Measurements from ENCODE around the gene ZNF763.
"Not testable (repeated sequence)": the region's sequence is repeated elsewhere in the genome, so short reads cannot be mapped to it uniquely, and the experiment has no call there.

Gene ZNF763

DNA sequence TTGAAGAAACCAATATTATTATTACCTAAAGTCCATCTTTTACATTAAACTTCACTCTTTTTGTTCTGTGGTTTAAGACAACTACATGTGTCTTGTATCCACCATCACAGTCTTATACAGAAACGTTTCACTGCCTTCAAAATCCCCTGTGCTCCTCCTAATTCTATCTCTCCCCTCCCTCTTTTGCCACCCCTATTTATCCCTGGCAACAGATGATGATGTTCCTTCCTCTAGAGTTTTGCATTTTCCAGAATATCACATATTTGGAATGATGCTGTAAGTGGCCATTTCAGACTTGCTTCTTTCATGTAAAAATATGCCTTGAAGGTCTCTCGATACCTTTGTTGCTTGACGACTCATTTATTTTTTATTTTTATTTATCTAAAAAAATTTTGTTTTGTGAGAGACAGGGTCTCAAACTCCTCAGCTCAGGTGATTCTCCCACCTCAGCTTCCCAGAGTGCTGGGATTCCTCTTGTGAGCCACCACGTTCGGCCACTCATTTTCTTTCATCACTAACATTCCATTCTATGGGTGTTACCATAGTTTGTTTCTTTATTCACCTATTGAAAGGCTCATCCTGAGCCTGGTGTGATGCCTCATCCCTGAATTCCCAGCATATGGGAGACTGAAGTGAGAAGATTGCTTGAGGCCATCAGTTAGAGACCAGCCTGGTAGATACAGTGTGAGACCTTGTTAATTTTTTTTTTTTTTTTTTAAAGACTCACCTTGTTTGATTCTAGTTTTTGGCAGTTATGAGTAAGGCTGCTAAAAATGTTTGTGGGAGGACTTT is 8.4 kb downstream of the ZNF763 start:
- no peak for DNase-seq (ENCODE audit: low read depth)

DNA sequence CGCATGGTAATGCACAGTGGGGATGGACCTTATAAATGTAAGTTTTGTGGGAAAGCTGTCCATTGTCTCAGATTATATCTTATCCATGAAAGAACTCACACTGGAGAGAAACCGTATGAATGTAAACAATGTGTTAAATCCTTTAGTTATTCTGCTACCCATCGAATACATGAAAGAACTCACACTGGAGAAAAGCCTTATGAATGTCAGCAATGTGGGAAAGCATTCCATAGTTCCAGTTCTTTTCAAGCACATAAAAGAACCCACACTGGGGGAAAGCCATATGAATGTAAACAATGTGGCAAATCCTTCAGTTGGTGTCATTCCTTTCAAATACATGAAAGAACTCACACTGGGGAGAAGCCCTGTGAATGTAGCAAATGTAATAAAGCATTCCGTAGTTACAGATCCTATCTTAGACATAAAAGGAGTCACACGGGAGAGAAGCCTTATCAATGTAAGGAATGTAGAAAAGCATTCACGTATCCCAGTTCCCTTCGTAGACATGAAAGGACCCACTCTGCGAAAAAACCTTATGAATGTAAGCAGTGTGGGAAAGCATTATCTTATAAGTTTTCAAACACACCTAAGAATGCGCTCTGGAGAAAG is 13.8 kb downstream of the ZNF763 start:
- no peak for DNase-seq (ENCODE audit: low read depth)

DNA sequence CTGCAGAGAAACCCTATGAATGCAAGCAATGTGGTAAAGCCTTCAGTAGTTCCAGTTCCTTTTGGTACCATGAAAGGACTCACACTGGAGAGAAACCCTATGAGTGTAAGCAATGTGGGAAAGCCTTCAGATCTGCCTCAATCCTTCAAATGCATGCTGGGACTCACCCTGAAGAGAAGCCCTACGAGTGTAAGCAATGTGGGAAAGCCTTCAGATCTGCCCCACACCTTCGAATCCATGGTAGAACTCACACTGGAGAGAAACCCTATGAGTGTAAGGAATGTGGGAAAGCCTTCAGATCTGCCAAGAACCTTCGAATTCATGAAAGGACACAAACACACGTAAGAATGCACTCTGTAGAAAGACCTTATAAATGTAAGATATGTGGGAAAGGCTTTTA is 14.7 kb downstream of the ZNF763 start:
- no peak for DNase-seq (ENCODE audit: low read depth)

DNA sequence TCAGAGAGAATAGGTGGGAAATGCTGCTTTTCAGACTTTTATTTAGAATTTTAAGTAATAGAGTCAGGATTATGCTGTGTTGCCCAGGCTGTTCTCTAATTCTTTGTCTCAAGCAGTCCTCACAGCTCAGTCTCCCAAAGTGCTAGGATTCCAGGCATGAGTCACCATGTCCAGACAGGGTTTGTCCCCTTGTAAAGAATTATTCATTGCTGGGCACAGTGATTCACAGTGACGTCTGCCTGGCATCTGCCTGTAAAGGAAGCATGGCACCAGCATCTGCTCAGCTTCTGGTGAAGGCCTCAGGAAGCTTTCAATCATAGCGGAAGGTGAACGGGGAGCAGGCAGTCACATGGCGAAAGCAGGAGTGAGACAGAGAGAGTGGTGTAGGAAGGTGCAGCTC is 17.7 kb downstream of the ZNF763 start:
- DNase-seq (ENCODE audit: low read depth), result no peak

DNA sequence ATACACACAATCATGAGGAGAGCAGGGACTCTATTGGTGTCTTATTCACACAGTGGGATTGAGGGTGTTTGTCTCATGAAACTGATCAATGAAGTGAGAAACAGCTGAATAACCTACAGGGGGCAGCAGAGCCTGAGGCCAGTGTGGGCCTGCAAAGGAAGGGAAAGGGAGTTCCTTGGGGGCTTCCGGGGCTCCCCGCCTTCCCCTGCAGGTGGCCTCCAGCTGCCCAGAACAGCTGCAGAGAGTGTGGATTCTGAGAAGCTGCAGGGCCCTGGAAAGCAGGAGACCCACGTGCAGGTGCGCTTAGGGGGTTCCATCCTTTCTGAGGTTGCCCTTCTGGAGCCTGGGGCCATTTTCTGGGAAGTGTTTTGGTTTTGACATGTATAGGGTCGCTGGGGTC is 20.1 kb downstream of the ZNF763 start:
- DNase-seq (ENCODE audit: low read depth), result no peak

DNA sequence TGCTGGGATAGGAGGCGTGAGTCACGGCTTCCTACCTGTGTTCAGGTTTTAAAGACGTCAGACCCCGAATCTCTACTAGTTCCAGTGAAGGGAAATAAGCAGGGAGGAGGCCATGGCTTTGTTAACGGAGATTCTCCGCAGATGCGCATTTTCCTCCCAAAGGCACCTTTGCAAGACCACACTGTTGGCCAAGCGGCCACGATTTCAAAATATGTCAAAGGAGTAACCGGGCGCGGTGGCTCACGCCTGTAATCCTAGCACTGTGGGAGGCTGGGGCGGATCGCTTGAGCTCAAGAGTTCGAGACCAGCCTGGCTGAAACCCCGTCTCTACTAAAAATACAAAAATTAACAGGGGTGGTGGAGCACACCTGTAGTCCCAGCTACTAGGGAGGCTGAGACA is 21.9 kb downstream of the ZNF763 start:
- DNase-seq (ENCODE audit: low read depth), result no peak

DNA sequence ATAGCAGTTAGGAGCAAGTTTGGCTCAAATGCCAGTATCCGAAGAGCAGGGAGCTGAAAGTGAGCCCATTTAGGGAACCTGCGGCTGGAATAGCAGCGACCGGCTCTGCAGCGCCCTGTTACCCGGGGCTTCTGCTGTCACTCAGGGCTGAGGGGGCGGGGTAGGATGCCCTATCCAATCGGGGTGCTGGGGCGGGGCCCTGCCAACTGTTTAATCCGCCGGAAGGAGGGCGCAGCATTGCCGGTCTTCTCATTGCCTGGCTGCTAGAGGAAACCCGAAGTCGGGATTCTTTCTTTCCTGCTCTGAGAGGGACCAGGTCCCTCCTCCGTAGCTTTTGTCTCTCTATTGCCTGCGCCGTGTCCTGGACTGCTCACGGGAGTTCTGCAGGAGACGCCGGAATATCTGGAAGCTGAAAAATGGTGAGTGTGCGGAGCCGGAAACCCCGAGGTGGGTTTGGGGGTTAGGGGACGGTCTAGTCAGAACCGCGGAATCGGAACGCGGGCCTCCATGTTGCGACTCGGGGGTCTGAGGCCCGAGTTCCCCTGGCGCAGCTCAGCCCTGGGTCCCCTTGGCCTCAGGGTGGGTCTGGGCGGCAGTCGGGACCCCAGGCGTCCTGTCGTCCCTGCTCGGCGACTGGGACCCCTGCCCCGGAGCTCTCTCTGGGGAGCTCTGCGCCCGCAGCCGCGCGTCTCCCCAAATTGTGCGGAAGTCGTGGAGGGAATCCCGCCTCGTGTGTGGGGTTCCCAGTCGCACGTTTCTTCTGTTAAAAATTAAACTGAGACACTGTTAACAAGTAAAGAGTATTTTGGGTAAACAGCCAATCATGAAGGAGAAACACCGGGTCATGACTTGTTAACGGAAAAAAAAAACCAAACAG is 22.8 kb downstream of the ZNF763 start:
- DNase-seq (ENCODE audit: low read depth), result peak; percentile 83

DNA sequence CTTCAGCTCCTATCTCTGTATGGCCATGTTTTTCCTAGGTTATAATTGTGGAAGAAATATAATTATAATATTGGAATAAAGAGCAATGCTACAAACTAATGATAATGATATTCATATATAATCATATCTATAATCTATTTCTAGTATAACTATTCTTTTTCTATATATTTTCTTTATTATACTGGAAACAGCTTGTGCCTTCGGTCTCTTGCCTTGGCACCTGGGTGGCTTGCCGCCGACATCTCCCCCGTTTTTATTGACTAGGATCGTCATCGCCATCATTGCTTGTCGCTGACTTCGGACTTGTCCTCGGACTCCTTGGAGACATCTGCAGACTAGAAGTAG is 24.2 kb downstream of the ZNF763 start:
- DNase-seq (ENCODE audit: low read depth), result no peak

DNA sequence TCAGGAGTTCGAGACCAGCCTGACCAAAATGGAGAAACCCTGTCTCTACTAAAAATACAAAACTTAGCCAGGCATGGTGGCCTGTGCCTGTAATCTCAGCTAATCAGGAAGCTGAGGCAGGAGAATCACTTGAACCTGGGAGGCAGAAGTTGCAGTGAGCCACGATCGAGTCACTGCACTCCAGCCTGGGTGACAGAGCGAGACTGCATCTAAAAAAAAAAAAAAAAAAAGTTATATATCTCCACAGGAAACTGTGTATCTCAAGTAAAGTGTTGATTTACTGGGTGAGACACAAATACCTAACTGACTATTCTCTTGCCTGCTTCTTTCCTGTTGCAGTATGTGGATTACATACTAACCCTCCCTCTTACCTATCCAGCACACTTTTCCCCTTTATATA is 27.1 kb downstream of the ZNF763 start:
- DNase-seq (ENCODE audit: low read depth), result not testable (repeated sequence)

DNA sequence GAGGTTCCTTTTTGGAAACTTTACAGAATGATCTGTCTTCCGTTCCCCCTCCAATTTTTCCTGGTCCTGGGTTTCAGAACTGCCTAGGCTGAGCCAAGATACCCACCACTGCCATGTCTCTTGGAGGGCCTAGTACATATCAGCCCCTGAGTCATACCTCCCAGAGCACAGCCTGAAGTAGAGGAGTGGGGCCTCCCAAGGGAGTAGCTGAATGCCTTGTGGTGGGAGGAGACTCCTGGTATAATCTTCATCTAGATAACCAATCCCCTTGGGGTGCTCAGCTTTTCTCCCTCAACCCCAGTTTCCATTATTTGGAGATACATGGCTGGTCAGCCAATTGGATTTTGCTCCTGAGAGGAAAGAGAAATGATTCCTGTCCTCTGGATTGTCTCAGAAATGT is 30.3 kb downstream of the ZNF763 start:
- no peak for DNase-seq (ENCODE audit: low read depth)

DNA sequence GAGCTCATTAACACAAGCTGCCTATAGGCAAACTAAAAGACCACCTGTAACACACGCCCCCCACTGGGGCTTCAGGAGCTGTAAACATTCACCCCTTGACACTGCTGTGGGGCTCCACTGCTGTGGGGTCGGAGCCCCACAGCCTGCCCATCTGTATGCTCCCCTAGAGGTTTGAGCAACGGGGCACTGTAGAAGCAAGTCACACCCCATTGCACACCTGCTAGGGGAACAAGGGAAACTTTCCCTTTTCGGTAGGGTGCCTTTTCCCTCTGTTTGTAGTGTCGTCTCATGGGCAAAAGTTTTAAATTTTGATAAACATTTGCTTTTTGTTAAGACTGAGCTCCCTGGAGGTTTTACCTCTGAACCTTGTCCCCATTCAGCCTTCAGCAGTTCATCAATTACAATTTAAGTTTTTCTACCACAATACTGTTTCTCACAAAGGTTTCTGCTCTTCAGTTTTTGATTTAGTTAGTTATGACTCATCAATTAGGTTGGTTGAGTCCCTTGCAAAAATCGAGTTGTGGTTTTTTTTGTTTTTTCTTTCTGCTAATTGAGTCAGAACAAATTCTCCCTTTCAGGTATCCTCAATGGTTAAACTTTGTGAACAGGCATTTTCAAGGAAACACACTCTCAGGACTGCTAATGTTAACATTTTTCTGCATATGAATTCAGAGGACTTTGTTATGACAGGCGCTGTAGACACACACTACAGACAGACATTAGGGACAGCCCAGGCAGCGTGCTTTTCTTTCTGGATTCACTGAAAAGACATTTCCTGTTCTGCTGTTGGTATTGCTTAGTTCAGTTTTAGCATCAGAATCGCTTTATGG is 35.5 kb downstream of the ZNF763 start:
- DNase-seq (ENCODE audit: low read depth), result no peak

DNA sequence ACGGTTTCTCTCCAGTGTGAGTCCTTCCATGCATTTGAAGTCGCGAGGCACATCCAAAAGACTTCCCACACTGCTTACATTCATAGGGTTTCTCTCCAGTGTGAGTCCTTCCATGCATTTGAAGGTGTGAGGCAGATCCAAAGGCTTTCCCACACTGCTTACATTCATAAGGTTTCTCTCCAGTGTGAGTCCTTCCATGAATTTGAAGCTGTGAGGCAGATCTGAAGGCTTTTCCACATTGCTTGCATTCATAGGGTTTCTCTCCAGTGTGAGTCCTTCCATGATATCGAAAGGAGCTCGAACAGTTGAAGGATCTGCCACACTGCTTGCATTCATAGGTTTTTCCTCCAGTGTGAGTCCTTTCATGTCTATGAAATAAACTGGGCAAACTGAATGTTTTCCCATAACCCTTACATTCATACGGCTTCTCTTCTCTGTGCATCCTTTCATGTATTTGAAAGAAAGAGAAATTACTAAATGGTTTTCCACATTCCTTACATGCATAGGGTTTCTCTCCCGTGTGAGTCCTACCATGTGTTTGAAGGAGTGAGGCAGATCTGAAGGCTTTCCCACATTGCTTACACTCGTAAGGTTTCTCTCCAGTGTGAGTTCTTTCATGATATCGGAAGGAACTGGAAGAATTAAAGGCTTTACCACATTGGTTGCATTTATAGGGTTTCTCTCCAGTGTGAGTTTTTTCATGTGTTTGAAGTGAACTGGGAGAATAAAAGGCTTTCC is 50.3 kb downstream of the ZNF763 start:
- DNase-seq (ENCODE audit: low read depth), result no peak

DNA sequence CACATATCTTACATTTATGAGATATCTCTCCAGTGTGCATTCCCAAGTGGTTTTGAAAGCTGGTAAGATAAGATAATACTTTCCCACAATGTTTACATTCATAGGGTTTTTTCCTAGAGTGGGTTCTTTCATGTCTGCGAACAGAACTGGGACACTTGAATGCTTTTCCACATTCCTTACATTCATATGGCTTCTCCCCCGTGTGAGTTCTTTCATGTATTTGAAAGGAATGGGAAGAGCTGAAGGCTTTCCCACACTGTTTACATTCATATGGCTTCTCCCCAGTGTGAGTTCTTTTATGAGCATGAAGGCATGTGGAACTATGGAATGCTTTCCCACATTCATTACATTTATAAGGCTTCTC is 50.9 kb downstream of the ZNF763 start:
- DNase-seq (ENCODE audit: low read depth), result no peak
